GM23338 (cell line): Measurements from ENCODE around the gene NFIA. TPM values are rescaled to one million over a fixed set of nuclear protein-coding genes. Genes with fewer than 3 reads are reported as not detected.

Source experiments
- ATAC-seq: fragments of 200-7000 bp; cut with Tn5 transposase; 3 replicates; pipeline ENCODE4 v1.9.1; 2020
- DNase-seq: peaks from one replicate; pipeline ENCODE4 v3.0.0-alpha.2; 2015; ENCODE audit warnings: low spot score
- H2AFZ ChIP-seq: fragments of 200-600 bp; sonication (generic); 2 replicates; pipeline ENCODE4 v1.8.0; 2016; ENCODE audit warnings: antibody characterized with exemption, mild to moderate bottlenecking, moderate library complexity
- H3F3A ChIP-seq: fragments of 200-600 bp; sonication (generic); replicated peaks from 2 replicates; pipeline ENCODE4 v1.8.0; 2017; ENCODE audit warnings: antibody characterized with exemption, mixed run types, low read depth
- H3K27ac ChIP-seq: fragments of 200-600 bp; sonication (generic); 2 replicates; pipeline ENCODE4 v1.6.1; 2016; ENCODE audit warnings: low read depth
- H3K27me3 ChIP-seq: fragments of 200-600 bp; sonication (generic); 2 replicates; pipeline ENCODE4 v1.8.0; 2016; ENCODE audit warnings: mild to moderate bottlenecking, mixed run types, moderate library complexity; ENCODE audit not compliant: insufficient read depth
- H3K36me3 ChIP-seq: fragments of 200-600 bp; sonication (generic); 2 replicates; pipeline ENCODE4 v1.8.0; 2016; ENCODE audit warnings: mild to moderate bottlenecking; ENCODE audit not compliant: insufficient read depth
- H3K4me1 ChIP-seq: fragments of 200-600 bp; sonication (generic); 2 replicates; pipeline ENCODE4 v1.8.0; 2016; ENCODE audit warnings: mild to moderate bottlenecking, moderate library complexity; ENCODE audit not compliant: insufficient read depth
- H3K4me2 ChIP-seq: fragments of 200-600 bp; sonication (generic); 2 replicates; pipeline ENCODE4 v1.7.1; 2017; ENCODE audit warnings: mixed run types
- H3K4me3 ChIP-seq: fragments of 200-600 bp; sonication (generic); 2 replicates; pipeline ENCODE4 v1.6.1; 2016; ENCODE audit warnings: mixed run types
- H3K79me2 ChIP-seq: fragments of 200-600 bp; sonication (generic); replicated peaks from 2 replicates; pipeline ENCODE4 v1.8.0; 2017; ENCODE audit warnings: mild to moderate bottlenecking; ENCODE audit not compliant: insufficient read depth
- H3K9me2 ChIP-seq: fragments of 200-600 bp; sonication (generic); 2 replicates; pipeline ENCODE4 v1.8.0; 2017; ENCODE audit not compliant: insufficient read depth
- H4K20me1 ChIP-seq: fragments of 200-600 bp; sonication (generic); replicated peaks from 2 replicates; pipeline ENCODE4 v1.8.0; 2017; ENCODE audit warnings: mild to moderate bottlenecking; ENCODE audit not compliant: insufficient read depth
- H3K27ac Mint-ChIP-seq: 2 replicates; pipeline ENCODE4 v1.8.0; 2020; ENCODE audit warnings: inconsistent platforms, mild to moderate bottlenecking, moderate library complexity, mixed read lengths
- H3K27me3 Mint-ChIP-seq: 3 replicates; pipeline ENCODE4 v1.8.0; 2022; ENCODE audit warnings: low read depth, mild to moderate bottlenecking, moderate library complexity, mixed read lengths, inconsistent platforms; ENCODE audit not compliant: insufficient read depth, poor library complexity
- H3K36me3 Mint-ChIP-seq: 3 replicates; pipeline ENCODE4 v1.8.0; 2021; ENCODE audit warnings: low read depth, mild to moderate bottlenecking, inconsistent platforms, moderate library complexity, mixed read lengths
- H3K4me1 Mint-ChIP-seq: 3 replicates; pipeline ENCODE4 v1.8.0; 2020; ENCODE audit warnings: mild to moderate bottlenecking, inconsistent platforms, mixed read lengths
- H3K4me3 Mint-ChIP-seq: 3 replicates; pipeline ENCODE4 v1.8.0; 2021; ENCODE audit warnings: moderate library complexity, mild to moderate bottlenecking, inconsistent platforms, mixed read lengths
- H3K9me3 Mint-ChIP-seq: 3 replicates; pipeline ENCODE4 v1.8.0; 2020; ENCODE audit warnings: moderate library complexity, mild to moderate bottlenecking, inconsistent platforms, mixed read lengths
- CREB1 ChIP-seq: fragments of 250-450 bp; sonication (Bioruptor Pico); IDR thresholded peaks from 2 replicates; pipeline ENCODE4 v1.5.0; 2020; ENCODE audit warnings: low read depth, mild to moderate bottlenecking, moderate library complexity
- EZH2 ChIP-seq: fragments of 200-600 bp; sonication (generic); IDR thresholded peaks from one replicate; pipeline ENCODE4 v1.8.0; 2017; ENCODE audit warnings: antibody characterized with exemption, mild to moderate bottlenecking, low read depth; ENCODE audit not compliant: unreplicated experiment
- EZH2phosphoT487 ChIP-seq: fragments of 200-600 bp; sonication (generic); IDR thresholded peaks from one replicate; pipeline ENCODE4 v1.8.1; 2018; ENCODE audit warnings: antibody characterized with exemption; ENCODE audit not compliant: unreplicated experiment
- JUNB ChIP-seq: IDR thresholded peaks from one replicate; pipeline ENCODE4 v1.6.1; 2016; ENCODE audit warnings: antibody characterized with exemption; ENCODE audit not compliant: unreplicated experiment
- NANOG ChIP-seq: IDR thresholded peaks from 2 replicates; pipeline ENCODE4 v1.6.1; 2016; ENCODE audit warnings: antibody characterized with exemption, borderline replicate concordance
- POLR2AphosphoS5 ChIP-seq: IDR thresholded peaks from 2 replicates; pipeline ENCODE4 v1.6.1; 2016; ENCODE audit warnings: antibody characterized with exemption, low read depth
- STAT1 ChIP-seq: IDR thresholded peaks from one replicate; pipeline ENCODE4 v1.6.1; 2016; ENCODE audit warnings: antibody characterized with exemption; ENCODE audit not compliant: unreplicated experiment
- ZNF114 ChIP-seq: fragments of 250-450 bp; sonication (Bioruptor Pico); IDR thresholded peaks from 2 replicates; pipeline ENCODE4 v1.5.0; 2020; ENCODE audit warnings: mild to moderate bottlenecking, moderate library complexity
- ZNF331 ChIP-seq: fragments of 250-450 bp; sonication (Bioruptor Pico); IDR thresholded peaks from 2 replicates; pipeline ENCODE4 v1.5.0; 2020; ENCODE audit warnings: low read depth, mild to moderate bottlenecking, moderate library complexity
- polyA plus RNA-seq: library from polyadenylated mRNA; unstranded; fragments of >200 nt; fragmentation: Nextera tagmentation; extraction: Ambion mirVana; gene quantifications from 2 replicates; pipeline ENCODE4 v1.2.1, GENCODE V29; 2016
- total RNA-seq: library from RNA; depleted of rRNA; stranded (reverse); fragments of >200 nt; shearing (Covaris generic); gene quantifications from 2 replicates; pipeline ENCODE4 v1.2.3, GENCODE V29; 2014
- TF ChIP-seq, protein P1 (sequence below), 2 experiments: fragments of 200-600 bp in 1 of 2; sonication (generic) in 1 of 2; conservative IDR thresholded peaks; 2 replicates each; pipeline versions ENCODE4 v1.5.1 to v1.6.1; 2016 to 2017; ENCODE audit warnings: antibody characterized with exemption in 2 of 2, low read depth in 2 of 2, mild to moderate bottlenecking in 2 of 2, moderate library complexity in 1 of 2
- TF ChIP-seq, protein P2 (sequence below): IDR thresholded peaks from 2 replicates; pipeline ENCODE4 v1.6.1; 2016; ENCODE audit warnings: antibody characterized with exemption
- TF ChIP-seq, protein P3 (sequence below): IDR thresholded peaks from one replicate; pipeline ENCODE4 v1.6.1; 2018; ENCODE audit warnings: antibody characterized with exemption; ENCODE audit not compliant: unreplicated experiment
- TF ChIP-seq, protein P4 (sequence below): fragments of 250-450 bp; sonication (Bioruptor Pico); IDR thresholded peaks from 2 replicates; pipeline ENCODE4 v1.5.0; 2020; ENCODE audit warnings: mild to moderate bottlenecking, moderate library complexity

Gene NFIA
- total and polyA plus RNA-seq, 2 experiments from 2014 or later: 0.97 to 2.3 TPM

DNA sequence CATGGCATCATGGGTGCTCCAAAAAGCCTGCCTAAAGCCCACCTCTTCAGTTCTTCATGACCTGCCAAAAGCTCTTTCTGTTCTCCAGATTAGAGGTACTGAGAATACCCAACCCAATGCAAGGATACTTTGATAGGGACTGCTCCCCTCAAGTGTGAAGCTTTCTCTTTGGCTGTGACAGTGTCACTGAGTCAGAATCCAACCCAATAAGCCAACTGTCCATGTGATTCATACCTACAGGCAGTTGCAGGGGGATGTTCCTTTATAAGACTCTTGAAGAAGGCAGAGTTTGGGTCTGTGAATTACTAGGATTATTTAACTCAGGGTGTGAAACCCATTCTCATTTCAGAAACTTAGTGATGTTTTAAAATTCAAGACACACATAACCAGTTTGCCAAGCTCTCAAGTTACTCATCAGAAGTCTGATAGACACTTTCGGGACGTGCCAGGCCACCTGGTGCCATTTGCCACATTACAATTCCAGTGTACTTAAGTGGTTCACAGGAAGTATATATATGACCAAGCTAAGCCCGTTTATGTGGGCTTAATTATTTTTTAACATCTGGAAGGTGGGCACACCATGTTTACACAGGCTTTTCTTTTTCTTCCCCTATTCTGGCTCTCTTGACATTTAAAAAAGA is 265.8 kb downstream of the NFIA start:
- H3K36me3 Mint-ChIP-seq: peaks cover 21% of the 10 kb centered on the region

More for the DNA sequence above, 265.8 kb downstream of the NFIA start:
- Histone ChIP-seq H3K9me2 (no peaks in the 10 kb centered on the region), H4K20me1 (no peaks in the 10 kb centered on the region), H3K4me2 (no peak overlapping the region), H3K36me3 (no peaks in the 10 kb centered on the region), H3K4me3 (no peak overlapping the region), H3K27me3 (no peaks in the 10 kb centered on the region), H3K27ac (no peak overlapping the region), H3K4me1 (peaks cover 9% of the 10 kb centered on the region), H3F3A (no peaks in the 10 kb centered on the region), H2AFZ (no peak overlapping the region), H3K79me2 (no peaks in the 10 kb centered on the region)
- Mint-ChIP-seq H3K9me3 (peaks cover 22% of the 10 kb centered on the region; the same call in 2 of the 3 replicates), H3K27me3 (no peaks in the 10 kb centered on the region), H3K4me1 (peaks cover 14% of the 10 kb centered on the region; the same call in 2 of the 3 replicates), H3K4me3 (no peak overlapping the region), H3K27ac (no peak overlapping the region)
- no peak for ATAC-seq
- no peak for DNase-seq
- TF ChIP-seq ZNF114 (no peak), POLR2AphosphoS5 (no peak), ZNF331 (CRISPR knock-in tag) (no peak), JUNB (no peak), EZH2 (no peak), CREB1 (CRISPR knock-in tag) (no peak), STAT1 (no peak), NANOG (no peak), EZH2phosphoT487 (no peak)
- TF ChIP-seq, protein P1, sequence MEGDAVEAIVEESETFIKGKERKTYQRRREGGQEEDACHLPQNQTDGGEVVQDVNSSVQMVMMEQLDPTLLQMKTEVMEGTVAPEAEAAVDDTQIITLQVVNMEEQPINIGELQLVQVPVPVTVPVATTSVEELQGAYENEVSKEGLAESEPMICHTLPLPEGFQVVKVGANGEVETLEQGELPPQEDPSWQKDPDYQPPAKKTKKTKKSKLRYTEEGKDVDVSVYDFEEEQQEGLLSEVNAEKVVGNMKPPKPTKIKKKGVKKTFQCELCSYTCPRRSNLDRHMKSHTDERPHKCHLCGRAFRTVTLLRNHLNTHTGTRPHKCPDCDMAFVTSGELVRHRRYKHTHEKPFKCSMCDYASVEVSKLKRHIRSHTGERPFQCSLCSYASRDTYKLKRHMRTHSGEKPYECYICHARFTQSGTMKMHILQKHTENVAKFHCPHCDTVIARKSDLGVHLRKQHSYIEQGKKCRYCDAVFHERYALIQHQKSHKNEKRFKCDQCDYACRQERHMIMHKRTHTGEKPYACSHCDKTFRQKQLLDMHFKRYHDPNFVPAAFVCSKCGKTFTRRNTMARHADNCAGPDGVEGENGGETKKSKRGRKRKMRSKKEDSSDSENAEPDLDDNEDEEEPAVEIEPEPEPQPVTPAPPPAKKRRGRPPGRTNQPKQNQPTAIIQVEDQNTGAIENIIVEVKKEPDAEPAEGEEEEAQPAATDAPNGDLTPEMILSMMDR (conservative IDR thresholded peaks at IDR 0.05; ENCODE audit: low read depth in 2 of 2): no peak
- TF ChIP-seq, protein P2, sequence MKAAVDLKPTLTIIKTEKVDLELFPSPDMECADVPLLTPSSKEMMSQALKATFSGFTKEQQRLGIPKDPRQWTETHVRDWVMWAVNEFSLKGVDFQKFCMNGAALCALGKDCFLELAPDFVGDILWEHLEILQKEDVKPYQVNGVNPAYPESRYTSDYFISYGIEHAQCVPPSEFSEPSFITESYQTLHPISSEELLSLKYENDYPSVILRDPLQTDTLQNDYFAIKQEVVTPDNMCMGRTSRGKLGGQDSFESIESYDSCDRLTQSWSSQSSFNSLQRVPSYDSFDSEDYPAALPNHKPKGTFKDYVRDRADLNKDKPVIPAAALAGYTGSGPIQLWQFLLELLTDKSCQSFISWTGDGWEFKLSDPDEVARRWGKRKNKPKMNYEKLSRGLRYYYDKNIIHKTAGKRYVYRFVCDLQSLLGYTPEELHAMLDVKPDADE: no peak
- TF ChIP-seq, protein P3, sequence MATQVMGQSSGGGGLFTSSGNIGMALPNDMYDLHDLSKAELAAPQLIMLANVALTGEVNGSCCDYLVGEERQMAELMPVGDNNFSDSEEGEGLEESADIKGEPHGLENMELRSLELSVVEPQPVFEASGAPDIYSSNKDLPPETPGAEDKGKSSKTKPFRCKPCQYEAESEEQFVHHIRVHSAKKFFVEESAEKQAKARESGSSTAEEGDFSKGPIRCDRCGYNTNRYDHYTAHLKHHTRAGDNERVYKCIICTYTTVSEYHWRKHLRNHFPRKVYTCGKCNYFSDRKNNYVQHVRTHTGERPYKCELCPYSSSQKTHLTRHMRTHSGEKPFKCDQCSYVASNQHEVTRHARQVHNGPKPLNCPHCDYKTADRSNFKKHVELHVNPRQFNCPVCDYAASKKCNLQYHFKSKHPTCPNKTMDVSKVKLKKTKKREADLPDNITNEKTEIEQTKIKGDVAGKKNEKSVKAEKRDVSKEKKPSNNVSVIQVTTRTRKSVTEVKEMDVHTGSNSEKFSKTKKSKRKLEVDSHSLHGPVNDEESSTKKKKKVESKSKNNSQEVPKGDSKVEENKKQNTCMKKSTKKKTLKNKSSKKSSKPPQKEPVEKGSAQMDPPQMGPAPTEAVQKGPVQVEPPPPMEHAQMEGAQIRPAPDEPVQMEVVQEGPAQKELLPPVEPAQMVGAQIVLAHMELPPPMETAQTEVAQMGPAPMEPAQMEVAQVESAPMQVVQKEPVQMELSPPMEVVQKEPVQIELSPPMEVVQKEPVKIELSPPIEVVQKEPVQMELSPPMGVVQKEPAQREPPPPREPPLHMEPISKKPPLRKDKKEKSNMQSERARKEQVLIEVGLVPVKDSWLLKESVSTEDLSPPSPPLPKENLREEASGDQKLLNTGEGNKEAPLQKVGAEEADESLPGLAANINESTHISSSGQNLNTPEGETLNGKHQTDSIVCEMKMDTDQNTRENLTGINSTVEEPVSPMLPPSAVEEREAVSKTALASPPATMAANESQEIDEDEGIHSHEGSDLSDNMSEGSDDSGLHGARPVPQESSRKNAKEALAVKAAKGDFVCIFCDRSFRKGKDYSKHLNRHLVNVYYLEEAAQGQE: no peak
- TF ChIP-seq, protein P4, sequence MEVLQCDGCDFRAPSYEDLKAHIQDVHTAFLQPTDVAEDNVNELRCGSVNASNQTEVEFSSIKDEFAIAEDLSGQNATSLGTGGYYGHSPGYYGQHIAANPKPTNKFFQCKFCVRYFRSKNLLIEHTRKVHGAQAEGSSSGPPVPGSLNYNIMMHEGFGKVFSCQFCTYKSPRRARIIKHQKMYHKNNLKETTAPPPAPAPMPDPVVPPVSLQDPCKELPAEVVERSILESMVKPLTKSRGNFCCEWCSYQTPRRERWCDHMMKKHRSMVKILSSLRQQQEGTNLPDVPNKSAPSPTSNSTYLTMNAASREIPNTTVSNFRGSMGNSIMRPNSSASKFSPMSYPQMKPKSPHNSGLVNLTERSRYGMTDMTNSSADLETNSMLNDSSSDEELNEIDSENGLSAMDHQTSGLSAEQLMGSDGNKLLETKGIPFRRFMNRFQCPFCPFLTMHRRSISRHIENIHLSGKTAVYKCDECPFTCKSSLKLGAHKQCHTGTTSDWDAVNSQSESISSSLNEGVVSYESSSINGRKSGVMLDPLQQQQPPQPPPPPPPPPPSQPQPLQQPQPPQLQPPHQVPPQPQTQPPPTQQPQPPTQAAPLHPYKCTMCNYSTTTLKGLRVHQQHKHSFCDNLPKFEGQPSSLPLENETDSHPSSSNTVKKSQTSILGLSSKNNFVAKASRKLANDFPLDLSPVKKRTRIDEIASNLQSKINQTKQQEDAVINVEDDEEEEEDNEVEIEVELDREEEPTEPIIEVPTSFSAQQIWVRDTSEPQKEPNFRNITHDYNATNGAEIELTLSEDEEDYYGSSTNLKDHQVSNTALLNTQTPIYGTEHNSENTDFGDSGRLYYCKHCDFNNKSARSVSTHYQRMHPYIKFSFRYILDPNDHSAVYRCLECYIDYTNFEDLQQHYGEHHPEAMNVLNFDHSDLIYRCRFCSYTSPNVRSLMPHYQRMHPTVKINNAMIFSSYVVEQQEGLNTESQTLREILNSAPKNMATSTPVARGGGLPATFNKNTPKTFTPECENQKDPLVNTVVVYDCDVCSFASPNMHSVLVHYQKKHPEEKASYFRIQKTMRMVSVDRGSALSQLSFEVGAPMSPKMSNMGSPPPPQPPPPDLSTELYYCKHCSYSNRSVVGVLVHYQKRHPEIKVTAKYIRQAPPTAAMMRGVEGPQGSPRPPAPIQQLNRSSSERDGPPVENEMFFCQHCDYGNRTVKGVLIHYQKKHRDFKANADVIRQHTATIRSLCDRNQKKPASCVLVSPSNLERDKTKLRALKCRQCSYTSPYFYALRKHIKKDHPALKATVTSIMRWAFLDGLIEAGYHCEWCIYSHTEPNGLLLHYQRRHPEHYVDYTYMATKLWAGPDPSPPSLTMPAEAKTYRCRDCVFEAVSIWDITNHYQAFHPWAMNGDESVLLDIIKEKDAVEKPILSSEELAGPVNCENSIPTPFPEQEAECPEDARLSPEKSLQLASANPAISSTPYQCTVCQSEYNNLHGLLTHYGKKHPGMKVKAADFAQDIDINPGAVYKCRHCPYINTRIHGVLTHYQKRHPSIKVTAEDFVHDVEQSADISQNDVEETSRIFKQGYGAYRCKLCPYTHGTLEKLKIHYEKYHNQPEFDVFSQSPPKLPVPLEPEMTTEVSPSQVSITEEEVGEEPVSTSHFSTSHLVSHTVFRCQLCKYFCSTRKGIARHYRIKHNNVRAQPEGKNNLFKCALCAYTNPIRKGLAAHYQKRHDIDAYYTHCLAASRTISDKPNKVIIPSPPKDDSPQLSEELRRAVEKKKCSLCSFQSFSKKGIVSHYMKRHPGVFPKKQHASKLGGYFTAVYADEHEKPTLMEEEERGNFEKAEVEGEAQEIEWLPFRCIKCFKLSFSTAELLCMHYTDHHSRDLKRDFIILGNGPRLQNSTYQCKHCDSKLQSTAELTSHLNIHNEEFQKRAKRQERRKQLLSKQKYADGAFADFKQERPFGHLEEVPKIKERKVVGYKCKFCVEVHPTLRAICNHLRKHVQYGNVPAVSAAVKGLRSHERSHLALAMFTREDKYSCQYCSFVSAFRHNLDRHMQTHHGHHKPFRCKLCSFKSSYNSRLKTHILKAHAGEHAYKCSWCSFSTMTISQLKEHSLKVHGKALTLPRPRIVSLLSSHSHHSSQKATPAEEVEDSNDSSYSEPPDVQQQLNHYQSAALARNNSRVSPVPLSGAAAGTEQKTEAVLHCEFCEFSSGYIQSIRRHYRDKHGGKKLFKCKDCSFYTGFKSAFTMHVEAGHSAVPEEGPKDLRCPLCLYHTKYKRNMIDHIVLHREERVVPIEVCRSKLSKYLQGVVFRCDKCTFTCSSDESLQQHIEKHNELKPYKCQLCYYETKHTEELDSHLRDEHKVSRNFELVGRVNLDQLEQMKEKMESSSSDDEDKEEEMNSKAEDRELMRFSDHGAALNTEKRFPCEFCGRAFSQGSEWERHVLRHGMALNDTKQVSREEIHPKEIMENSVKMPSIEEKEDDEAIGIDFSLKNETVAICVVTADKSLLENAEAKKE: no peak
